ENCODE measurements around the gene SLF2.

The SLF2 gene, protein sequence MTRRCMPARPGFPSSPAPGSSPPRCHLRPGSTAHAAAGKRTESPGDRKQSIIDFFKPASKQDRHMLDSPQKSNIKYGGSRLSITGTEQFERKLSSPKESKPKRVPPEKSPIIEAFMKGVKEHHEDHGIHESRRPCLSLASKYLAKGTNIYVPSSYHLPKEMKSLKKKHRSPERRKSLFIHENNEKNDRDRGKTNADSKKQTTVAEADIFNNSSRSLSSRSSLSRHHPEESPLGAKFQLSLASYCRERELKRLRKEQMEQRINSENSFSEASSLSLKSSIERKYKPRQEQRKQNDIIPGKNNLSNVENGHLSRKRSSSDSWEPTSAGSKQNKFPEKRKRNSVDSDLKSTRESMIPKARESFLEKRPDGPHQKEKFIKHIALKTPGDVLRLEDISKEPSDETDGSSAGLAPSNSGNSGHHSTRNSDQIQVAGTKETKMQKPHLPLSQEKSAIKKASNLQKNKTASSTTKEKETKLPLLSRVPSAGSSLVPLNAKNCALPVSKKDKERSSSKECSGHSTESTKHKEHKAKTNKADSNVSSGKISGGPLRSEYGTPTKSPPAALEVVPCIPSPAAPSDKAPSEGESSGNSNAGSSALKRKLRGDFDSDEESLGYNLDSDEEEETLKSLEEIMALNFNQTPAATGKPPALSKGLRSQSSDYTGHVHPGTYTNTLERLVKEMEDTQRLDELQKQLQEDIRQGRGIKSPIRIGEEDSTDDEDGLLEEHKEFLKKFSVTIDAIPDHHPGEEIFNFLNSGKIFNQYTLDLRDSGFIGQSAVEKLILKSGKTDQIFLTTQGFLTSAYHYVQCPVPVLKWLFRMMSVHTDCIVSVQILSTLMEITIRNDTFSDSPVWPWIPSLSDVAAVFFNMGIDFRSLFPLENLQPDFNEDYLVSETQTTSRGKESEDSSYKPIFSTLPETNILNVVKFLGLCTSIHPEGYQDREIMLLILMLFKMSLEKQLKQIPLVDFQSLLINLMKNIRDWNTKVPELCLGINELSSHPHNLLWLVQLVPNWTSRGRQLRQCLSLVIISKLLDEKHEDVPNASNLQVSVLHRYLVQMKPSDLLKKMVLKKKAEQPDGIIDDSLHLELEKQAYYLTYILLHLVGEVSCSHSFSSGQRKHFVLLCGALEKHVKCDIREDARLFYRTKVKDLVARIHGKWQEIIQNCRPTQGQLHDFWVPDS

DNA sequence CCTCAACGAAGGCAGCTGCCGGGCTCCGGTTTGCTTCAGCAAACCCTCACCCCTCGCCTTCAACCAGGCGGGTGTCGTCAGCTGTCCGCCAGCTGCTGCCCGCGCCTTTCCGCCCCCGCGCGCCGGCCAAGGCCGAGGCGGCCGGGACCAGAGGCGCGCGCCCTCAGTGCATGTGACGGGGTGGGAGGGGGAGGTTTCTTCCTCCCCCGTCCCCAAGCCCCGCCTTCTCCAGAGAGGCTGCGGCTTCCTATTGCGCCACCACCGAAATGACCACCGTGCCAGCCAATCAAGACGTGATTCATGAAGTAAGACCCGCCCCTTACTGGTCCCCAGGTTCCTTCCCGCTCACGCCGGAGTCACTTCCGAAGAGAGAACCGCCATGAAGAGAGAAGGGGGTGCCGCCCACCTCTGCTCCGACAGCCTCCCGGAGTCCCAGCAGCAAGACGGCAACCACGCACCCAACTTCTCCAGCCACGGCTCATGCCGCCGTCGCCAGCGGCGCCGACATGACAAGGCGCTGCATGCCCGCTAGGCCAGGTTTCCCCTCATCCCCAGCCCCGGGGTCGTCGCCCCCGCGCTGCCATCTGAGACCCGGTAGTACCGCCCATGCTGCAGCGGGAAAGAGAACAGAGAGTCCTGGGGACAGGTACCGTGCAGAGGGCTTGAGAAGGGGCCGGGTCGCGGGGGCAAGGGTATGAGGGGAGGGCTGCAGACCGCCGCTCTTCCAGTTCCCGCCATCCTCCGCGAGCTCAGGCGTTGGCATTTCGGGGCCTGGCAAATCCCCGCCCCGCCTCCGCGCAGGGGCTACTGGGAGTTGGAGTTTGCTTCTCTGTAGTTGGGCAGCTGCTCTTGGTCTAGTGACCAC is at the start of gene SLF2:
SLF2 (plus strand) TSS at position 359 of the 865 bp plus-strand sequence; CDS start at position 507, 148 bp downstream.
- peak within 1 kb of the TSS; percentile 99 for H3K4me3 ChIP-seq (ENCODE audit: low read depth, low read length)
- TF ChIP-seq, protein P1, sequence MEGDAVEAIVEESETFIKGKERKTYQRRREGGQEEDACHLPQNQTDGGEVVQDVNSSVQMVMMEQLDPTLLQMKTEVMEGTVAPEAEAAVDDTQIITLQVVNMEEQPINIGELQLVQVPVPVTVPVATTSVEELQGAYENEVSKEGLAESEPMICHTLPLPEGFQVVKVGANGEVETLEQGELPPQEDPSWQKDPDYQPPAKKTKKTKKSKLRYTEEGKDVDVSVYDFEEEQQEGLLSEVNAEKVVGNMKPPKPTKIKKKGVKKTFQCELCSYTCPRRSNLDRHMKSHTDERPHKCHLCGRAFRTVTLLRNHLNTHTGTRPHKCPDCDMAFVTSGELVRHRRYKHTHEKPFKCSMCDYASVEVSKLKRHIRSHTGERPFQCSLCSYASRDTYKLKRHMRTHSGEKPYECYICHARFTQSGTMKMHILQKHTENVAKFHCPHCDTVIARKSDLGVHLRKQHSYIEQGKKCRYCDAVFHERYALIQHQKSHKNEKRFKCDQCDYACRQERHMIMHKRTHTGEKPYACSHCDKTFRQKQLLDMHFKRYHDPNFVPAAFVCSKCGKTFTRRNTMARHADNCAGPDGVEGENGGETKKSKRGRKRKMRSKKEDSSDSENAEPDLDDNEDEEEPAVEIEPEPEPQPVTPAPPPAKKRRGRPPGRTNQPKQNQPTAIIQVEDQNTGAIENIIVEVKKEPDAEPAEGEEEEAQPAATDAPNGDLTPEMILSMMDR (IDR thresholded peaks at IDR 0.05; ENCODE audit: borderline replicate concordance, insufficient read depth, low read depth, low read length) = no peak

DNA sequence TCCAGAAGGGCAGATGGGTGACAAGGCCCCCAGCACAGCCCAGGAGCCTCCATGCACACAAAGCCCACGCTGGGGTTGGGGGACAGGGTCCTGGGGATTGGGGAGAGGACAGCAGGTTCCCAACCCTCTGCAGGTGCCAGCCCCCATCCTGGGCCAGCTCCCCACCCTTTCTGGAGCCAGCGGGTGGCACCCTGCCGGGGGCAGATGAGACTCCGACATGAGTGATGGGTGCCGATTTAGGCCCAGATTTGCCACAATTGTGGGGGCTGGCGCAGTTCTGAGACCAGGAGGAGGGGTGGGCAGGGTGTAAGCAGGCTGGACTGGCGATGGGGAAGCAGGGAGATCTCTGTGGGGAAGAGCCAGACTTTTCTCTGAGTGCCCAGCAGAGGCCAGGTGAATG is 49.3 kb upstream of the SLF2 start:
- TF ChIP-seq, protein P1 (IDR thresholded peaks at IDR 0.05; ENCODE audit: borderline replicate concordance, insufficient read depth, low read depth, low read length) = no peak
- no peak overlapping the region for H3K4me3 ChIP-seq (ENCODE audit: low read depth, low read length)

DNA sequence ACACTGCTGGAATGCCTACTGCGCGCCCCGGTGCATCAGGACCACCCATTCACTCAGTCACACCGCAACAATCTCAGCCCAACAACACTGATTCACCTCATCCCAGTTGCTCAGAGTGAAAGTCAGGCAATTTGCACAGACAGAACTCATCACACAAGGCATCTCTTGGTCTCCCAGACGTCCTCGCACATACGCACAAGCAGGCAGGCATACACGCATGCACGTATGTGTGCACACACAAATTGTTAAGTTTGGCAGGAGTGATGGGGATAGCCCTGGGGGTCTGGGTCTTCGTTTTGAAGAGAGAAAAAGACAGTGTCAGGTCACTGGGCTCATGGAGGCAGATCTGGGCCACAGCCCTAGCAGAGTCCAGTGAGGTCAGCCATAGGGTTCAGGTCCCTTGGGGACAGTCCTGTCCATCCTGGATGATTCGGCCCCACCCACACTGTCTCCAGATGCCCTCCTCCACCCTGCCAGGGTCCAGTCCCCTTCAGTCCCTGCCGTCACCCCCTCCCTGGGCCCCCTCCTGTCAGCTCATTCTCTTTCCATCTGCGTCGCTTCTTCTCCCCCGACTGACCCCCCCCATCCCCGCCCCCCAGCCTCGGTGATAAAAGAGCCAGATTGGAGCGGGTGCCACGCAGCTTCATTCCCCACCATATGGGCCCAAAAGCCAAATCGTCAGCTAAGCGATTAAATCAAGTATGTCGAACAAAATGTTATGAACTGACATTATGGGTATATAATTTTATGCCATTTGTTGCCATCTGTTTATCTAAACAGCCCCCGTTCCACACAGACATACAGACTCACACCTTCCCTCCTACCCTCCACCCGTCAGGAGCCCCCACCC is 48.5 kb upstream of the SLF2 start:
- H3K4me3 ChIP-seq (ENCODE audit: low read depth, low read length) = no peak overlapping the region
- TF ChIP-seq, protein P1 (IDR thresholded peaks at IDR 0.05; ENCODE audit: borderline replicate concordance, insufficient read depth, low read depth, low read length) = no peak

DNA sequence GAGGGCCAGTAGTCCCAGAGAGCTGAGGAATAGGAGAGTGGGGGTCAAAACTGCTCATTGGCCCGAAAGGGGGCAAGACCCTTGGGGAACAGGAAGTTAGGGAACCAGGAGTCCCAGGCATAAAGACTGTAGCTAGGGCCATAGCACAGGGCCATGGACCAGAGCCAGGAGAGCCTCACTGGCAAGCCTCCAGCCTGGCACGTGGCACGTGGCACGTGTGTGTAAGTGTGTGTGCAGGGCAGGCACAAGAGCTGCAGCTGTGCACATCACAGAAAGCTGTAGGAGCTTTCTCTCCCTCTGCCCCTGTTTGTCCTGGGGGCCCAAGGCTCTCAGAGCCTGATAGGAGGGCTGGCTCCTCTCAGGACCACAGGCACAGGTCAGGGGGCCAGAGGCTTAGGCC is 47.8 kb upstream of the SLF2 start:
- TF ChIP-seq, protein P1 (IDR thresholded peaks at IDR 0.05; ENCODE audit: borderline replicate concordance, insufficient read depth, low read depth, low read length) = no peak
- H3K4me3 ChIP-seq (ENCODE audit: low read depth, low read length) = no peak overlapping the region

DNA sequence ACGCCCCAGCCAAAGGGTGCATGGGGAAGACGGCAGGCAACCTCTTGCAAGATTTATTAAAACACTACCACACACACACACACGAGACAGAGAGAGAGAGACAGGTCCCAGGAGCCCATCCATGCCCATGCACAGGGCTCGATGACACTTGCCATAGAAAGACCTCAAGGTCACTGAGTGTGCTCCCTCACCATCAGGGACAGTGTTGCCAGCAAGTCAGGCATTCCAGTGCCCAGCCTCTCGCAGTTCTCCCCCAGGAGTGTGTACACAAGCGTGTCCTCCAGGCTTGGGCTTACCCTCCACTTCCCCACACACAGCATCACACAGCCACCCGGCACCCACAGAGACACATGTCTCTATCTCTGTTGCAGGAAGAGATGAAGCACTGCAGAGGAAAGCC is 46.8 kb upstream of the SLF2 start:
- H3K4me3 ChIP-seq (ENCODE audit: low read depth, low read length) = no peak overlapping the region
- TF ChIP-seq, protein P1 (IDR thresholded peaks at IDR 0.05; ENCODE audit: borderline replicate concordance, insufficient read depth, low read depth, low read length) = no peak
